NCI-H524 treated with DMSO at 0.1 percent for 48 hours (cell line): ENCODE results near the gene FGF23.

Experiments
- DNase-seq: peaks from one replicate; lab custom pipeline; 2025; lab: John Stamatoyannopoulos, UW

Gene FGF23

DNA sequence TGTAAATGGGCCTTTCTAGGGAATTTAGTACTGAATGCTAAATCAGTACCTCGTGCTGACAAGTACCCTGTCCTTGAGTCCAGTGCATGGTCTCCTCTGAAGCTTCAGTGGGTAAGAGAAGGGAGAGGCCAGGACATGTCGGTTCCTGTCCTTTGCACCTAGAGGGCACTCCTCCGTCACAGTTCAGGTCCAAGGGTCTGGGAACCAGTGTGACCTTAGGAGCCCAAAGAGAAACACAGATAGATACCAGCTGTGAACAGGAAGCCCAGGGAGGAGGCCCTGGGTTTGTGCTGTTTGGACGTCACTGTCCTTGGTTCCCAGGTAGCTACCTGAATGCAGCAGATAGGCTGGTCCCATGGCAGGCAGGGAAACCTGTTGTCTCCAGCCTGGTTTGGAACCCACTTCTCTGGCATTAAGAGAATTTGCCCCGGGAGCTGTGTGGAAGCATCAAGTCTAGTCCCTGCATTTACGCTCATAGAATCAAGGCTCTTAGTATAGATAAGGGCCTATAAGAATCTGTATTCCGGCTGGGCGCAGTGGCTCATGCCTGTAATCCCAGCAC, 3.9 kb upstream of the FGF23 start:
- no peak for DNase-seq

- peak; percentile 67 for DNase-seq
Observed at GRCh38 chr12:4380332-4380731, 820 bp upstream of the FGF23 start.

DNA sequence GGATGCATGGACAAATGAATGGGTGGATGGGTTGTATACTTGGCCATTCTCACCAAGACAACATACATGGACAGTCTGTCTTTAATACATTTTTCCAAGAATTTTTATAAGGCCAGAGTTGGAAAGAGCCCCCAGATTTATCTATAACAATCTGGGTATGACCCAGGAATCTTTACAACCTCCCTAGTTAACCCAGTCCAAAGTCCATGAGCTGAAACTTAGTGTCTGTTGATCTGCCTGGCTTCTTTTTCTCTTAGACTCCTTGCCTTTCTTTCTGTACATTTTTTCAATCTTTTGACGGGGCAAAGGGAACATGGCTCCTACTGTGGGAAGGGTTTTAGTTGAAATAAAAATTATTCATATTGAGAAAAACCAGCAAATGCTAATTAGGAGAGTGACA, 740 bp downstream of the FGF23 start:
- DNase-seq: no peak

DNA sequence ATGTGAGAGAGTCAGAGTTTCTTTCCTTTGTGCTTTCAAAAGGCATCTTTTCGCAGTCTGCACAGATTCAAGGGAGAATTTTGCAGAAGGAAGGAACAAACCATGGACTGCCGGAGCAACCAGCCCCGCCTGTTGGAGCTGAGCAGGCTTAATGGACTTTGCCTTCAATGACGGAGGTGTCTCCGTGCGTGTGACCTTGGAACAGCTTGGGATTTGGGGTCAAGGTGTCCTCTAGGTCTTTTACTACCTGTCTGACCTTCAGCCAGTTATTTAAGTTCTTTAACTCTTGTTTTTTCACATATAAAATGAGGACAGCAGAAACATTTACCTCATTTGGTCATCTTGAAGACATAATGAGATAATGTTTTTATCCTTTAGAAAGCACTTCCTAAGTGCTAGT, 4.1 kb downstream of the FGF23 start:
- DNase-seq: no peak

DNA sequence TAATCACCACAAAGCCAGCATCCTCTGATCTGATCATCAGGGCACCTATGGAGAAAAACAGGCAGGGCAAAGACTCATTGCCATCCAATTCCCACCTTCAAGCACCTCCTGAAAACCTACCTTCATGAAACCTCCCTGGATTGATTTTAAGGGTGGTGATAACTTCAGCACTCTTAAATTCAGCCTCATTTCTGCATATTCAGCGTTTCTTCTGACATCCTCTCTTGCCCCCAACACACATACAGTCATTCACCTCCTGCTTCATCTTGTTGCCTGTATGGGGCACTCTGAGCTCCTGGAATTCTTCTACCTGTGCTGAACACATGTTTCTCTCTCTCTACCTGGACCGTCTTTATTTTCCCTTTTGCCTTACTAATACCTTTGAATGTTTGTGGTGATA, 6.9 kb downstream of the FGF23 start:
- no peak for DNase-seq

DNA sequence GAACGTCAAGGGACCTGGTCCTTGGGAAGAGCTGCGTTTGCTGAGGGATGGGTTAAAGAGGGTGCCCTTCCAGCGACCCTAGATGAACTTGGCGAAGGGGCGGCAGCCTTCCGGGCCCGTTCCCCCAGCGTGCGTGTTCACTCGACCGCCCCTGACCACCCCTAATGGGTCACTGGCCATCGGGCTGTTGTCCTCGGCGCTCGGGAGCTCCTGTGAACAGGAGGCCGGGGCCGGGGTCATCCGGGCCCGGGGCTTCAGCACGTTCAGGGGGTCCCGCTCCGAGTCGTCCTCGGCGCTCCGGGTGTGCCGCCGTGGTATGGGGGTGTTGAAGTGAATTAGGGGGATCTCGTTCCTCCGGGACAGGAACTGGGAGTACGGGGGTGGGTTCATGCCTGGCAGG, 9.2 kb downstream of the FGF23 start:
- no peak for DNase-seq

DNA sequence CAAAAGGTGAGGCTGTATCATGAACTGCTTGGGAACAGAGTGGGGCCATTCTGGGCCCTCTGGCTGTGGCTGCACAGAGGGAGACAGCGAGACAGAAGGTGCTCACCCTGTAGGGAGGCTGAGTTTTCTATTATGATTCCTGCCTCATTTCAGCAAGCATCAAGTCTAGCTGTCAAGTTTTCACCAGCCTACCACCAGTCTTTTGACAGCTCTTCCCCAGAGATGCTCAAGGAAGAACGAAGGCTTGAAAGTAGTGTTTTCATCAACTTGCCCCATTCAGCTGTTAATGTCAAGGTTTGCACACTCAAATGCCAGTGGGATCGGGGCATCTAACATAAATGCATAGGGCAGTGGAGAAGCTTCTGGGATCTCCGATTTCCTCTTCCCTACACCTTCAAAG, 10.0 kb downstream of the FGF23 start:
- DNase-seq: no peak

DNA sequence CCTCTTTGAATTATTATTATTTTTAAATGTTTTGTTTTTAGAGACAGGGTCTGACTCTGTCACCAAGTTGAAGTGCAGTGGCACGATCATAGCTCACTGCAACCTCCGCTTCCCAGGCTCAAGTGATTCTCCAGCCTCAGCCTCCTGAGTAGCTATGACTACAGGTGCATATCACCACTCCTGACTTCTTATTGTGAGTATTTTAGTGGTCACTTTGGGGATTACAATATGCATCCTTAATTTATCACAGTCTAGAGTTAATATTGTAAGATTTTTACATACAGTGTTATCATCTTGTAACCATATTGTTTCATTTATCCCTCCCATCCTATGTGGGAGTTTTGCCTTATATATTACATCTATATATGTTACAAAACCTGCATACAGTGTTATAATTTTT, 13.4 kb downstream of the FGF23 start:
- DNase-seq: no peak

- no peak for DNase-seq
Observed at GRCh38 chr12:4356041-4356327, 23.5 kb downstream of the FGF23 start.

- DNase-seq: no peak
Observed at GRCh38 chr12:4355156-4356040, 24.1 kb downstream of the FGF23 start.

DNA sequence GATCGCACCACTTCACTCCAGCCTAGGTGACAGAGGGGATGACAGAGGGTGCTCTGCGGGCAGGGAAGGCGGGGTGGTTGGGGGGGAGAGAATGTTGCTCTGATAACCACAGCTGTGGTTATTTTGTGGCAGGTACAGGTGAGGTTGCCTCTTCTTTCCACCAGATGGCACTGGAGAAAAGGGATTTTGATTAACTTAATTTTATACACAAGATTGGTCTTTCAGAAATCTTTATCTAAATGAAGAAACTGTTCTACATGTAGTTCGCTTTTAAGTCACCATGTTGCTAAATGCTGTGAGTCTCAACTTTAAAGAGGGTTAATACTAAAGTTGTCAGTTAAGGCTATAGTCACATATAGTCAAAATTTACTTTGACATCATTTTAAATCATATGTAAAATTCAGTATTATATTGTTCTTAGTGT, 25.7 kb downstream of the FGF23 start:
- no peak for DNase-seq

GRCh38 chr12:4346931-4347330, 32.6 kb downstream of the FGF23 start:
- DNase-seq: no peak

DNA sequence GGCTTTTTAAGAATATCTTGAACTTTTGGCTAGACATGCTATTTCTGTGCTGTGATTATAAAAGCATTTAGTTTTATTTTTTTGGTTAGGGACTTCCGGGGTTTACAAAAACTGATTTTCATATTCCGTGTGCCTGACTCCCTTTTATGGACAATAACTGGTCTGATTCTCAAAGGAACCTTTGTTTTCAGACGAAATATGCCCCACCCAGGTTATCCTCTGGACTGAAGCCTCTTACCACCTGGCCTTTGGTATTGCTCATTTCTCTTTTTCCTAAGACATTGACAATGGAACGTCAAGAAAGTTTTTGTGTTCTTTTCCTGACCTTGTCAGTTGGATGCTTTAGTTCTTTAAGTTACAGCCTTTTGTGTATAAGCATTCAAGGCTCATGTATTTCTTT, 47.7 kb downstream of the FGF23 start:
- no peak for DNase-seq

DNA sequence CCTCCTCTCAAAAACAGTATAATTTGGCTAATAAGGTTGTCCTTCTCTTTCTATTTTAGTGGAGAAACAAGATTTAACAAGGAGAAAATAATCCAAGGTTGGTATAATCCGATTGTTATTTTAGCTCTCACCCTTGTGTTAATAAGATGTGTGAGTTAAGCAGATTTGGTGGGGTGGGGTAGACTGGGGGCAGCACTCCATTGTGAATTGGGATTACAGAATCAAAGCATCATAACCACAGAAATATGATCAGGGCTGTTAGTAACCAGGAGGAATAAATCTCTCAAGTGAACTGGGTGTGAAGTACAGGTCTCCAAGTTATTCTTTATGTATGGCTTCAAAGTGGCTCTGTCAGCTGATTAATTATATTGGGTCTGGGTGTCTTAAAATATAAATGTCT, 48.3 kb downstream of the FGF23 start:
- no peak for DNase-seq

GRCh38 chr12:4330203-4330602, 49.3 kb downstream of the FGF23 start:
- no peak for DNase-seq

- no peak for DNase-seq
Observed at GRCh38 chr12:4327293-4327692, 52.2 kb downstream of the FGF23 start.

- no peak for DNase-seq
Observed at GRCh38 chr12:4325966-4326365, 53.5 kb downstream of the FGF23 start.

DNA sequence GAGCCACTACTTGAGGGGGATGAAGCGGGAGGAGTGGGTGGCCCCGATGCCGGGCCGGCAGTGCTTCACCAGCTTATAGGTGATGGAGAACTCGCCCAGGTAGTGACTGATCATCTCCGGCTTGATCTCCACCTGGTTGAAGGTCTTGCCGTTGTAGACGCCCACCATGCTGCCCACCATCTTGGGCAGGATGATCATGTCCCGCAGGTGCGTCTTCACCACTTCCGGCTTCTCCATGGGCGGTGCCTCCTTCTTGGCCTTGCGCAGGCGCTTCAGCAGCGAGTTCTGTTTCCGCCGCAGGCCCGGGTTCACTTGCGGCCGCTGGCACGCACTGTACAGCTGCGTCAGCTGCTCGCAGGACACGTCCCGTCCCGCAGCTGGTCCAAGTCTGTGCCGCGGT, 55.1 kb downstream of the FGF23 start:
- DNase-seq: no peak

DNA sequence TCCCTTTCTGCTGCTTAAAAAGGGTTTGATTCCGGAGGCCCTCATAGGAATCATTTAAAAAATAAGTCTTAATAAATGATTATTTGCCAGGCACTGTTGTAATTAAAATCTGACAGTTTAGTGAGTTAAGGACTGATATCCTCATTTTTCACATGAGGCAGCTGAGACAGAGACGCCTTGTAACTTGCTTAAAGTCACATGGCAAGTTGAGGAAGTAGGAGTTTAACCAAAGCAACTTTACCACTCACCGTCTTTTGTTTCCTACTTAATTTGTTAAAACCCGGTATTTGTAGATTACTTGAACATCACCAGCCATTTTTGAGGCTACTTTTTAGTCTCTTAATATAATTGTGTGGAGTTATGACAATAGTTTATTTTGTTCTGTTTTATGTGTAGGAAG, 56.1 kb downstream of the FGF23 start:
- no peak for DNase-seq

DNA sequence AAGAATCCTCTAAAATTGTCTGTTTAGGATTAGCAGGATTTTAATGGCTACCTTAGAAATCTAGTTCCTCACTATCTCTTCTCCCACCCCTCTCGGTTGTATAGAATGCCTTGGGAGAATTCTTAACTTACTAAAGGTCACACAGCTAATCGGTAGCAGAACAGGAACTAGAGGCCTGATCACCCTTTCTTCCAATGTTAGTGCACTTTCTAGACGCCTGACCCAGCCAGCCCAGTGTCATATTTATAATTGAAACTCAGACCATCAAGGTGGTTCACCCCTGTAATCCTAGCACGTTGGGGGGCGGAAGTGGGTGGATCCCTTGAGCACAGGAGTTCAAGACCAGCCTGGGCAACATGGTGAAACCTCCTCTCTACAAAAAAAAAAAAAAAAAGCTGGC, 56.8 kb downstream of the FGF23 start:
- no peak for DNase-seq

DNA sequence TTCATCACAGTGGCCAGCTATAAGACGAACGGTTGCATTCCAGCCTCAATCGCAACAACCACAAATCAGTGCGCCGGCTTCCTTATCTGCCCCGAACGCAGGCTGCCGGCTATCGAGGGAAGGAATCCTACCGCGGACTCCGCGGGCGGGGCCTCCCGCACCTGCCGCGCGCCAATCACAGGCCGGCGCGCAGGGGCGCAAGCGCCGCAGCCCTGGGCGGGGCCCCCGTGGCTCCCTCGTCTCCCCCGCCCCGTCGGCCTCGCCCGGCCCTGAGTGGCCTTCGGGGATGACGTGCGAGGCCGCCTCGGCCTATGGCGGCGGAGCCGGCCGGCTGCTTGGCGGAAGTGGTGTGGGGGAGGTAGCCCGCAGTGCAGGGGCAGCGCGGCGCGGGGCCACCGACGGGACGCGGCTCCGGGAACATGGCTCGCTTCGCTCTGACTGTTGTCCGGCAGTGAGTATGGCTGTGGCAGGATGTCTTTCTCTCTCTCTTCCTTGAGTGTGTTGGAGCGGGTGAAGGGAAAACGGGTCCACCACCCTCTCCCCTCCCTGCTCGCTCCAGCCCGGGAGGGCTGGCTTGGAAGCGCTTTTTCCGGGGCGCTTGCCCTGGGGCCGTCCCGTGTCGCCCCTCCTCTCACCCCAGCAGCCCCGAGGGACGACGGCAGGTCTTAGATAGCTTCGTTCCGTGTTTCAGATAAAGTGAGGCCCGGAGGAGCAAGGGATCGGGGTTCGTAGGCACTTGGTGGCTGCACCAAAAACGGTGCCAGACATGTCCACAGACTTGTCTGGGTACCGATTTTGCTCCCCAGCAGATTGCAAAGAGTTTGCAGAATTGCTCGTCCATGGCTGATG, 58.4 kb downstream of the FGF23 start, which contains the start of gene TIGAR:
Gene TIGAR (plus strand): TSS at position 361 of the 849 bp plus-strand sequence. CDS start 59 bp downstream, at position 420.
- DNase-seq: peak; percentile 49

GRCh38 chr12:4320497-4320852, 59.0 kb downstream of the FGF23 start:
- no peak for DNase-seq
